Activated naive CD4-positive, alpha-beta T cell treated with Interleukin-2 at 50 U/mL for 16 hours (primary cell): ENCODE results near the gene CRIP1.

ENCODE experiments used
- DNase-seq: peaks from one replicate; pipeline ENCODE4 v3.0.0-alpha.2; 2020

CRIP1 gene, protein sequence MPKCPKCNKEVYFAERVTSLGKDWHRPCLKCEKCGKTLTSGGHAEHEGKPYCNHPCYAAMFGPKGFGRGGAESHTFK

GRCh38 chr14:105486163-105486973 lies at the start of gene CRIP1:
TSS of gene CRIP1 (plus strand) at chr14:105486886. CDS start at chr14:105487260, 374 bp downstream.
- peak; percentile 18 for DNase-seq

DNA sequence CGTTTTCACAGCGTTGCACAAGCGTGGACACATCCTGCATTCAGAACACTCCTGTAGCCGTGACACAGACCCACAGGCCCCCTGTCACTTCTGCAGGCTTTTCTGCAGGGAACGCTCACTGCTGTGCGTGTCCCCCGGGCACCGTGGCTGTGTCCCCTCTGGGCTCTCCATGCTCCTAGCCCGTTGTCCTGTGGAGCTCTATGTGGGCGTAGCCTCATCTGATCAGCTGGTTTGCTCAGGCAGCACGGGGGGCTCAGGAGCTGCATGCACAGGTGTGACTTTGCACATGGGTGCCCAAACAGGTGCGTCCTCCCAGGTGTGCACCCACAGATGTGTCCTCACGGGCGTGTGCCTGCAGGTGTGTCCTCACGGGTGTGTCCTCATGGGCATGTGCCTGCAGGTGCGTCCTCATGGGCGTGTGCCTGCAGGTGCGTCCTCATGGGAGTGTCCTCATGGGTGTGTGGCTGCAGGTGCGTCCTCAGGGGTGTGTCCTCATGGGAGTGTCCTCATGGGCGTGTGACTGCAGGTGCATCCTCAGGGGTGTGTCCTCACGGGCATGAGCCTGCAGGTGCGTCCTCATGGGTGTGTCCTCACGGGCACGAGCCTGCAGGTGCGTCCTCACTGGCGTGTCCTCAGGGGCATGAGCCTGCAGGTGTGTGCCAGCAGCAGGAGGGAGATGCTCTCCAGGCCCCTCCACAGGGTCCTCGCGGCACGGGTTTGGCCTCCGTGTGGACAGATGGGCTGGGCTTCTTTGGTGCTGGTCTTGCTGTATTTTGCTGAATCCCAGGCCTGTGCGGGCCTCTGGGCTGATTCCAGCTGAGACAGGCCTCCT lies 49.6 kb upstream of the CRIP1 start:
- no peak for DNase-seq

DNA sequence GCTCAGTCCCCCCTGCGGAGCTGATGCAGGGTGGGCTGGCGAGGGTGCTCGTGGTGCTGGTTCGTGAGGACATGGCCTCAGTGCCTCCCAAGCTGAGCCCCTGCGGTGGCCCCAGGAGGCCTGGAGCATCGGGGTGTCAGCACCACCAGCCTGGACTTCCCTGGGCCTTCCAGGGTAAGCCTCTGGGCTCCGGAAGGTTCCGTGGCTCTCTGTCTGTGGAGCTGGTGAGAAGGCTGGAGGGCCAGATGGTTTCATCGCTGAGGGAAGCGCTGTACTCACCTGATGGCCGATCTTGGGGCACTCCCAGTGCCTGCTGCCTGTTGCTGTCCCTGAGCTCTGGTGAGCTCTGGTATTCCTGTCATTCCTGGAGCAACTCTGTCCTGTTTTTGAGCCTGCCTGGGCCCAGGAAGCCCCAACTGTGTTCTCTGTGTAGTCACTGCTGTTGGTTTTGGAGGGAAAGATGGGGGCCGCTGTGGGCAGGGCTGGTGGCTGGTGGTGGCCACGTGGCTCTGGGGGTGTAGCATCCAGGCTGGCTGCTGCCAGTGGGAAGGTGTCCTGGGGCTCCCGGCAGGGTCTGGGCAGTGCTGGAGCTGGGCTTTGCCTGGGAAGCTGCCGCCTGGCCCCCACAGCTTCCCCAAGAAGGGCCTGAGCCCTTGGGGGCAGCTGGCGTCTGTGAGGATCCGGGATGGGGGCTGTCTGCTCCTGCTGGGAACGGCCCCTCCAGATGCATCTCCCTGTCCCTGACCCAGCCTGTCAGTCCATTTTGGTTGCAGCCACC lies 48.8 kb upstream of the CRIP1 start:
- no peak for DNase-seq

- DNase-seq: no peak
Observed at GRCh38 chr14:105439179-105439578, 47.5 kb upstream of the CRIP1 start.

- DNase-seq: no peak
Observed at GRCh38 chr14:105439710-105440553, 46.8 kb upstream of the CRIP1 start.

- no peak for DNase-seq
Observed at GRCh38 chr14:105440554-105440900, 46.2 kb upstream of the CRIP1 start.

DNA sequence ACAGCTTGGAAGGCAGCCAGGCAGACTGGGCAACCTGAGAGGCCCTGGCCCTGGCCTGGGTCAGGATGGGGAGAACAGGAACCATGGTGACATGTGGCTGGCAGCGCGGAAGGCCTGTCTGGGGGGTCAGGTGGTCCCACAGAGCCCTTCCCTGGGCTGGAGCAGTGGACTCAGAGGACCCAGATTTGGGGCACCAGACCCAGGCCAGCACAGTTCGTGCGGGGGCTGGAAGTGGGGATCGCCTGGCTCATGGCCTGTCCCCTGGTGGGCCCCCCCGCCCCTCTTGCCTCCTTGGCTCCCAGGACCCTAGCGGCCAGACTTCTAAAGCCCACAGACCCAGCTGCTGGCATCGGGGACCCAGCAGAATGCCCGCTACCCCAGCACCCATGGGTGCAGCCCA lies 45.7 kb upstream of the CRIP1 start:
- no peak for DNase-seq

GRCh38 chr14:105442125-105442524 lies 44.6 kb upstream of the CRIP1 start:
- DNase-seq: no peak

DNA sequence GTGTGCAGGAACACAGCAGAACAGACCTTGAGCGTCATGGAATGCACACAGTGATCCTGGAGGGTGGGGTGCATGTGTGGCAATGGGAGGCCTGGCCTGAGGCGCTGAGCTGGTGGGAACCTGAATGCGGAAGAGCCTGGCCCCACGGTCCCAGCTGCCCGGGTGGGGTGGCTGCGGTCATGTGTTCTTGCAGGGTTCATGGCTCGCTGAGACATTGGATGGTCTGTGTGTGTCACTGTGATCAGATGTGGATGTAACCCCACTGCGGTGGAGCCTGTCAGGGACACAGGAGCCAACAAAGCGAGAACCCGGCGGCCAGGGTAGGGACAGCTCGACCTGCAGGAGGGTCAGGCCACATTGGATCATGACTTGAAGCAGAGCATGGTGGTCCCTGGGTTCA lies 43.9 kb upstream of the CRIP1 start:
- no peak for DNase-seq

GRCh38 chr14:105444859-105445258 lies 41.8 kb upstream of the CRIP1 start:
- DNase-seq: no peak

DNA sequence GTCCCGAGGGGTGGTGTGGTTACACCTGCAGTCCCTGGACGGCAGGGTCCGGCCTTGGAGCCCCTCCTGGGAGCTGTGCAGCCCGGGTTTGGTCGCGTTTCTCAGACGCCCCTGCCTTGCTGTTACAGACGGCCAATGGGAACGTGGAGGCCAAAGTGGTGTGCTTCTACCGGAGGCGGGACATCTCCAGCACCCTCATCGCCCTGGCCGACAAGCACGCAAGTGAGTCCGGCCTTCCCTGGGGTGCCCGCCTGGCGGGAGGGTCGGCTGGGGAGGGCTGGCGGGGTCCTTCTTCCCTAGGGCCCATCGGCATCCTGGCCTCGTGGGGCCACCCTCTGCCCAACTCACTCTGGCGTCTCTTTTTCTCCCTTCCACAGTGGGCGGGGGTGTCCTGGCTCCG lies 41.4 kb upstream of the CRIP1 start:
- no peak for DNase-seq

DNA sequence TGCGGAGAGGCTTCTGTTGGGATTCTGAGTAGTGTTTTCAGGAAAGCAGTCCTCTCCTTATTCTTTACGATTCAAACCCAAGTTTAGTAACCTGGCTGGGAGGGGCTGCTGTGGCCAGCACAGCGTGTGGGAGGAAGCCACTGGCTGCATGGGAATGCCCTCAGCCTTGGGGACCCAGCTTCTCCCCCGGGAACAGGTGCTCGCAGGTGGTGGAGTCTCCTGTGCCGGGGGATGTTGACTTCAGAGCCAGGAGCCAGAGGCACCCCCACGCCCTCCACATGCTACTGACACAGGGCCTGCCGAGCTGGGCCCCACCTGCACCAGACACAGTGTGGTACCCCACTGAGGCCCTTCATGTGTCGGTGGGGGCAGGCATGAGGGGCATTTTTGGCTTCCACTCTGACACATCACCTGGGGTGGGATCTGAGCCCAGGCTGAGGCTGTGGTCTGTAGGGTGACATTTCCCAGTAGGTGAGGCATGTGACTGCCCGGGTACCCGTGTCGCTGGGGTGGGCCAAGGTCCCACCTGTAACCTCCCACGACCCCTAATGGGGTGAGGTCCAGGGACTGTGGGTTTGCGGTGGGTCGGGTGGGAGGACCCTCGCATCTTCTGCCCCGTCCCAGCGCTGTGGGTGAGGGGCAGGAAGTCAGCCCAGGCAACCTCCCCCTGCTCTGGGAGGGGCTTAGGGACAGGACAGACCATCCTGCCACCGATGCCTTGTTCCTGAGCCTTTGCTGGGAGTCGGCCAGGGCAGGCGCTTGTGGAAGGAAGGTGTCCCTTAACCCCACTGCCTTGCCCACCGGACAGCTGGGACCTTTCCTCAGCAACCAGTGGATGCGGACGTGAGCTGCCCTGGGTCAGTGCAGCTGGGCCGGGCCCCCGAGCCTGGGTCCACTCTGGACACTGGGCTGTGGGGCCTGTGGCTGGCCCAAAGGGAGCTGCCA lies 40.5 kb upstream of the CRIP1 start:
- no peak for DNase-seq

DNA sequence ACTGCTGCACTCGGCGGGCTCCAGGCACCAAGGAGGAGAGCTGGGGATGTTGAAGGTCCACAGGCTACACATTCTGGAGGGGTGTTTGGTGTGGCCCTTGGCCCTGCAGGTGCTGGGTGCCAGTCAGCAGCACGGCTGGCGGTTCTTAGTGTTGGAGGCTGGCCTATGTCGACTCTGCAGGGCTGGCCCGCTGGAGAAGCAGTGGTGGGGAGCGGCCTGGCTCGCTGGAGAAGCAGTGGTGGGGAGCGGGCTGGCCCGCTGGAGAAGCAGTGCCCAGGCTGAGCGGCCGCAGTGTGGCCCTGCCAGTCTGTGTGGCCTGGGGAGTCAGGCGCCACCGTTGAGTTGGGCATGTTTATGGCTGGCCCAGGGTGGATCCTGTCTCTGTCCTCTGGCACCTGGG lies 39.7 kb upstream of the CRIP1 start:
- DNase-seq: no peak

DNA sequence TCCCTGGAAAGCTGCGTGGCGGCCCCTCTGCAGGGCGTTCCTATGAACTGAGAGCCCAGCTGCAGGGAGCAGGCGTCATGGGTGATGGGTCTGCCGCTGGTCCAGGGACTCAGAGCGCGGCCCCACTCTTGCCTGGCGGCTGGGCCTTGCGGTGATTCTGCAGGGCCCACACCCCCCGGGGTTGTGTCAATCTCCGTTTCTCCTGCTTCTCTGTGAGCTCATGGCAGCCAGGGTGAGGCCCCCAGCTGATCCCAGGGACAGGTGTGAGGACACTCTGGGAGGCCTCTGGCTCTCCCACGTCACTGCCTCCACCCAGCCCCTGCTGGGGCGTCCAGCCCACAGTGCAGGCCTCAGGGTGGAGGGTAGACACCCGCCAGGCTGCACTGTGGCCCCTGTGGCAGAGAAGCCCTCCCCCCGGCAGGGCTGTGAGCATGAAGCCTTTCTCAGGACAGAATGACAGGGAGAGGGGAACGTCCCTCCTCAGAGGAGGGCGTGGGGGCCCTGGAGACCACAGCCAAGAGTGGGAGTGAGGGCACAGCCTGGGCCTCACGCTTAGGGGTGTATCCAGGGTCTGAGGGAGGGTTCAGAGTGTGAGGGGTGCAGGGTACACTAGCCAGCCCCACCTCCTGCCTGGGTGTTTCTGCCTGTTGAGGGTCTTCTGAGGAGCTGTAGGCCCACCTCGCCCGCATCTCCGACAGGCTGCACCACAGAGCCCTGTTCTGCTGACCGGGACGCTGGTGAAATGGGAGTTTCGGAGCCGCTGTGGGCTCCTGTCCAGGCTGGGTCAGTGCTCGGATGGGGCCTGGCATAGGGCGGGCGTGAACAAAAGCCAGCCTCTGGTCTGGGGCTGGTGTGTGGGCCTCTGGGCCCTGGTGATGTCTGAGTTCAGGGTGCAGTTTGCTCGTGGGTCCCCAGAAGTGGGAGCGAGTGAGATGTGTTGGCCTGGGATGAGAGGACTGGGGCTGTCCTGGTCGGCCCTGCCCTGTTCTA lies 38.7 kb upstream of the CRIP1 start:
- DNase-seq: no peak

GRCh38 chr14:105448706-105449111 lies 38.0 kb upstream of the CRIP1 start:
- DNase-seq: peak; percentile 70

DNA sequence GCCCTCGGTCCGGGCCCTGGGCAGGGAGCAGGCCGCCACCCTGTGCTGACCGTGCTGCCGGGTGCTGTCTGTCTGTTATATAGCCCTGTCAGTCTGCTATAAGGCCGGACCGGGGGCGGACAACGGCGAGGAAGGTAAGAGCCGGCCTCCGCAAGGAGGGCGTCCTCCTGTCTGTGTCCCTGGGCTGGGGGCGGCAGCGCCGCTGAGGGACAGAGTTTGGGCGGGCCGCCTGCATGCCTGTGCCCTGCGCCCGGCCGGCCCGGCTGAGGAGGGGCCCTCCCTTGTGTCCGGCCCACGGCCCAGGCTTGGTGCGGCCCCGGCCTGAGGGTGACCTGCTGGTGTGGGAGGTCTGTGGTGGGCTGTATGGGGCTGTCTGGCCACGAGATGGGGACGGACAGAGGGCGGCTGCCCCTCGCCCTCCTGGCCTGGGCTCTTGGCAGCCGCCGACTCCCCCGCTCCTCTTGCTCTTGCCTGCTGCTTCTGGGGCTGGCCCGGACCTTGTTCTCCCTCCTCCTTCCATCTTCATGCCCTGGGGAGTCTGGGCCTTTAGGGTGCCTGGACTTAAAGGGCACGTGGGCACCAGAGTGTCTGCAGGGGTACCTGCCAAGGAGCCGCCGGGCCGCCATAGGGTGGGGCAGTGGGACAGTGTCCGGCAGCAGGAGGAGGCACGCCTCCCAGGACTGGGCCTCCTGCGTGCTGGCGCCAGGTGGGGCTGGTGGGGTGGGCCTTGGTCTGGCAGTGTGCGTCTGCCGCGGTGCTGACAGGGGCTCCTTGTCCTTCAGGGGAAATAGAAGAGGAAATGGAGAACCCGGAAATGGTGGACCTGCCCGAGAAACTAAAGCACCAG lies 37.2 kb upstream of the CRIP1 start:
- no peak for DNase-seq

DNA sequence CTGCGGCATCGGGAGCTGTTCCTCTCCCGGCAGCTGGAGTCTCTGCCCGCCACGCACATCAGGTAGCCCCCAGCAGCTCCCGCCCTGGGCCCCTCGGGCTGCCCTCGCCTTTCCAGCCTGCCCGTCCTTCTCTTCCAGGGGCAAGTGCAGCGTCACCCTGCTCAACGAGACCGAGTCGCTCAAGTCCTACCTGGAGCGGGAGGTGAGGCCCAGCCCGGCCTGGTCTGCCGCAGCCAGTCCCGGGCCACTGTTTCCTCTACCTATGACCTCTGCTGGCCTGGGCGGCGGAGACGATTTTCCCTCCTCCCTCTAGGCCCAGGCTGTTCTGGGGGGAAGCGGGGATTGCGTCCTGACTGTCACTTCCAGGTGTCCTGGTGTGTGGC lies 36.6 kb upstream of the CRIP1 start:
- no peak for DNase-seq

DNA sequence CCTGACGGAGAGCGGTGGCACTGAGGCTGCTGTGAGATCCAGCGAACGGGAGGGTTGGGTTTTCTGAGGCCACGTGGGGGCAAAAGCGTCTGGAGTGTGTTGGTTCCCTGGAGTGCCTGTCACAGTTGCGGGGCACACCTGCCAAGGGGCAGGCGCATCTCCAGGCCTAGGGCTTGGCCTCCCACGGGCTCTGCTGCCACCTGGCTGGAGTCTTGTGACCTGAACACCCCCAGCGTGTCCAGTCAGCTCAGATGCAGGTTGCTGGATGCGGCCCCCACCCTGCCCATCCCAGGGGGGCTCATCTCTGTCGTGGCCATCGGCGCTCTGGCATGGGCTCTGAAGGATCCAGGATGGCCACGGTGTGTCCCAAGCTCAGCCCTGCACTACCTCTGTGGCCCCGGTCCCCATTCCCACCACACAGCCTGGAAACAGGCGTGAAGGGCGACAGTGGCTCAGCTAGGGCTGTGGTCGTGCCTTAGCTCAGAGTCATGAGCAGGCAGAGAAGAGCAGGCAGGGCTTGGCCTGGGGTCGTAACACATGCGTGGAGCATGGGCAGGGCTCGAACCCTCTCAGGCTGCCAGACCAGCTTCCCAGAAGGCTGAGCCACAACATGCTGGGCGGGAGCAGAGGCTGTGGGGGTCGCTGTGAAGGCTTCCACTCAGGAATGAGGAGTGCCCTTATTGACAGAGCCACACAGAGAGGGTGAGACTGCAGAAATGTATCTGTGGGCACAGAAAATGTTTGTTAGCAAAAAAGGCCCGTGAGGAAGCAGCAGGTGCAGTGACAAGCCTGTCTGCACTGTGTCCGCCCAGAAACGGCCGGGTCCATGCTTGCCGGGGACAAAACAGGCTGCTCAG lies 35.6 kb upstream of the CRIP1 start:
- no peak for DNase-seq
